Naive thymus-derived CD4-positive, alpha-beta T cell (primary cell): Measurements from ENCODE around the gene AP1B1. TPM values are rescaled to one million over a fixed set of nuclear protein-coding genes. Genes with fewer than 3 reads are reported as not detected.
"Not testable (repeated sequence)": the region's sequence is repeated elsewhere in the genome, so short reads cannot be mapped to it uniquely, and the experiment has no call there.

ENCODE experiments used
- ATAC-seq: fragments of 150-1000 bp; cut with Tn5 transposase; 2 replicates; pipeline ENCODE4 v1.10.0; 2021; ENCODE audit warnings: mild to moderate bottlenecking, moderate library complexity
- CTCF ChIA-PET: fragments of 350-600 bp; sonication (Branson Sonifier 250); formaldehyde crosslinking; loops from one replicate; lab custom pipeline; 2021; ENCODE audit warnings: antibody characterized with exemption; lab: Charles Lee
- POLR2A ChIA-PET: fragments of 350-600 bp; sonication (Branson Sonifier 250); formaldehyde crosslinking; loops from one replicate; lab custom pipeline; 2021; ENCODE audit warnings: antibody characterized with exemption, inconsistent platforms; lab: Charles Lee
- DNase-seq, 9 donors: peaks; one replicate each; pipeline versions ENCODE4 v3.0.0 to v3.0.0-alpha.2; 2020 to 2022; ENCODE audit warnings: mixed read lengths in 1 of 9
- H3K27ac ChIP-seq: one replicate; pipeline ENCODE4 v1.7.0; 2013; ENCODE audit warnings: mild to moderate bottlenecking, low read depth, low read length, moderate library complexity
- H3K27me3 ChIP-seq, 2 donors: one replicate each; pipeline ENCODE4 v1.7.0; 2013; ENCODE audit warnings: low read length in 2 of 2, mild to moderate bottlenecking in 2 of 2, moderate library complexity in 2 of 2; ENCODE audit not compliant: control insufficient read depth in 2 of 2, insufficient read depth in 2 of 2
- H3K36me3 ChIP-seq, 3 experiments: 1 replicate in 2 of 3; 2 replicates in 1 of 3; pipeline ENCODE4 v1.7.0; 2013; ENCODE audit warnings: low read length in 3 of 3, mild to moderate bottlenecking in 3 of 3, moderate library complexity in 1 of 3; ENCODE audit not compliant: insufficient read depth in 3 of 3, control insufficient read depth in 2 of 3
- H3K4me1 ChIP-seq, 2 donors: one replicate each; pipeline ENCODE4 v1.7.0; 2013; ENCODE audit warnings: low read length in 2 of 2, mild to moderate bottlenecking in 2 of 2, moderate library complexity in 1 of 2; ENCODE audit not compliant: control insufficient read depth in 2 of 2, insufficient read depth in 2 of 2
- H3K4me3 ChIP-seq: 2 replicates; pipeline ENCODE4 v1.7.0; 2013; ENCODE audit warnings: mild to moderate bottlenecking, low read length
- H3K9me3 ChIP-seq, 3 experiments: 1 replicate in 2 of 3; 2 replicates in 1 of 3; pipeline ENCODE4 v1.7.0; 2013; ENCODE audit warnings: low read length in 3 of 3; ENCODE audit not compliant: control insufficient read depth in 2 of 3
- H3K27ac Mint-ChIP-seq, 9 donors: one replicate each; pipeline ENCODE4 v1.8.0; 2020 to 2022; ENCODE audit warnings: mixed read lengths in 9 of 9, mild to moderate bottlenecking in 8 of 9, moderate library complexity in 5 of 9, inconsistent platforms in 2 of 9
- H3K27me3 Mint-ChIP-seq, 5 donors: one replicate each; pipeline ENCODE4 v1.8.0; 2021 to 2022; ENCODE audit warnings: mixed read lengths in 5 of 5, mild to moderate bottlenecking in 1 of 5
- H3K36me3 Mint-ChIP-seq, 5 donors: one replicate each; pipeline ENCODE4 v1.8.0; 2020 to 2022; ENCODE audit warnings: mixed read lengths in 5 of 5, mild to moderate bottlenecking in 3 of 5, inconsistent platforms in 1 of 5
- H3K4me1 Mint-ChIP-seq, 7 donors: one replicate each; pipeline ENCODE4 v1.8.0; 2020 to 2022; ENCODE audit warnings: mixed read lengths in 7 of 7, mild to moderate bottlenecking in 3 of 7, inconsistent platforms in 1 of 7
- H3K4me3 Mint-ChIP-seq, 10 donors: one replicate each; pipeline ENCODE4 v1.8.0; 2020 to 2022; ENCODE audit warnings: mild to moderate bottlenecking in 10 of 10, mixed read lengths in 10 of 10, moderate library complexity in 6 of 10, inconsistent platforms in 2 of 10
- H3K9me3 Mint-ChIP-seq, 11 donors: one replicate each; pipeline ENCODE4 v1.8.0; 2020 to 2022; ENCODE audit warnings: mixed read lengths in 11 of 11, mild to moderate bottlenecking in 4 of 11, inconsistent platforms in 1 of 11, moderate library complexity in 1 of 11
- intact Hi-C, 2 donors: fragments of 100-400 bp; cut with micrococcal nuclease; formaldehyde crosslinking; loops; one replicate each; pipeline ENCODE4 v1.15.1; 2023
- polyA plus RNA-seq, 2 donors: library from polyadenylated mRNA; unstranded; fragments of 300-500 nt; fragmentation: Illumina TruSeq; gene quantifications; one replicate each; pipeline ENCODE4 v1.2.3, GENCODE V29; 2021
- total RNA-seq, 6 experiments: library from RNA in 5 of 6; stranded (reverse) in 5 of 6; gene quantifications; 1 replicate in 5 of 6; 2 replicates in 1 of 6; pipeline ENCODE4 v1.2.3 and lab custom pipeline; 2021 to 2026

Gene AP1B1
- total and polyA plus RNA-seq, 7 experiments from 2014 or later: 15.0 to 77.7 (median 38.9) TPM

- DNase-seq (no peak), ATAC-seq (no peak)
- H3K27ac Mint-ChIP-seq: peak overlapping the region in 1 of 9 donors; percentile 36
- no peak overlapping the region for H3K27ac ChIP-seq
- H3K4me1 Mint-ChIP-seq: peaks cover 0 to 2% (median 0%) of the 10 kb centered on the region in 7 donors
- H3K4me1 ChIP-seq: no peaks in the 10 kb centered on the region
- H3K4me3 Mint-ChIP-seq: no peak overlapping the region
- intact Hi-C loops: no loop called here
- POLR2A ChIA-PET: no interaction called here
- no peaks in the 10 kb centered on the region for H3K9me3 ChIP-seq
- H3K4me3 ChIP-seq: no peak overlapping the region
- H3K27me3 ChIP-seq: no peaks in the 10 kb centered on the region
- CTCF ChIA-PET: no interaction called here
- no peaks in the 10 kb centered on the region for H3K27me3 Mint-ChIP-seq
- peaks cover 14 to 67% (median 20%) of the 10 kb centered on the region in 5 donors for H3K36me3 Mint-ChIP-seq
- H3K9me3 Mint-ChIP-seq: no peaks in the 10 kb centered on the region
- H3K36me3 ChIP-seq: peaks cover 15 to 89% (median 22%) of the 10 kb centered on the region in 3 experiments
These were observed 39.4 kb downstream of the AP1B1 start for GRCh38 chr22:29348956-29349355.

- DNase-seq (no peak), ATAC-seq (no peak)
- H3K4me1 Mint-ChIP-seq: peaks cover 0 to 2% (median 0%) of the 10 kb centered on the region in 7 donors
- H3K9me3 Mint-ChIP-seq: no peaks in the 10 kb centered on the region
- no peaks in the 10 kb centered on the region for H3K27me3 ChIP-seq
- peaks cover 8 to 87% (median 22%) of the 10 kb centered on the region in 3 experiments for H3K36me3 ChIP-seq
- H3K27ac Mint-ChIP-seq: peak overlapping the region in 1 of 9 donors; percentile 79
- H3K27me3 Mint-ChIP-seq: no peaks in the 10 kb centered on the region
- peaks cover 14 to 61% (median 21%) of the 10 kb centered on the region in 5 donors for H3K36me3 Mint-ChIP-seq
- H3K4me3 Mint-ChIP-seq: no peak overlapping the region
- intact Hi-C loops: no loop called here
- no peaks in the 10 kb centered on the region for H3K4me1 ChIP-seq
- H3K4me3 ChIP-seq: no peak overlapping the region
- H3K27ac ChIP-seq: no peak overlapping the region
- CTCF ChIA-PET: no interaction called here
- no peaks in the 10 kb centered on the region for H3K9me3 ChIP-seq
- POLR2A ChIA-PET: no interaction called here
These were observed 40.3 kb downstream of the AP1B1 start for GRCh38 chr22:29348041-29348440.

GRCh38 chr22:29346659-29347058 lies 41.7 kb downstream of the AP1B1 start:
- POLR2A ChIA-PET: no interaction called here

GRCh38 chr22:29345932-29346331 lies 42.4 kb downstream of the AP1B1 start:
- H3K4me1 Mint-ChIP-seq: peaks cover 0 to 2% (median 0%) of the 10 kb centered on the region in 7 donors
- H3K36me3 ChIP-seq: peaks cover 4 to 87% (median 16%) of the 10 kb centered on the region in 3 experiments
- peaks cover 20 to 56% (median 27%) of the 10 kb centered on the region in 5 donors for H3K36me3 Mint-ChIP-seq
- POLR2A ChIA-PET: no interaction called here
- no peaks in the 10 kb centered on the region for H3K4me1 ChIP-seq
- no peak overlapping the region for H3K27ac ChIP-seq
- intact Hi-C loops: no loop called here
- no peak overlapping the region for H3K27ac Mint-ChIP-seq
- H3K27me3 ChIP-seq: no peaks in the 10 kb centered on the region
- DNase-seq (no peak), ATAC-seq (no peak)
- H3K4me3 Mint-ChIP-seq: no peak overlapping the region
- CTCF ChIA-PET: no interaction called here
- no peaks in the 10 kb centered on the region for H3K9me3 Mint-ChIP-seq
- H3K4me3 ChIP-seq: no peak overlapping the region
- no peaks in the 10 kb centered on the region for H3K27me3 Mint-ChIP-seq
- H3K9me3 ChIP-seq: no peaks in the 10 kb centered on the region

More at GRCh38 chr22:29346659-29347058, 41.7 kb downstream of the AP1B1 start:
- Histone ChIP-seq H3K9me3 (no peaks in the 10 kb centered on the region), H3K27me3 (no peaks in the 10 kb centered on the region), H3K4me3 (no peak overlapping the region), H3K36me3 (peaks cover 4 to 87% (median 22%) of the 10 kb centered on the region in 3 experiments), H3K27ac (no peak overlapping the region), H3K4me1 (no peaks in the 10 kb centered on the region)
- Mint-ChIP-seq H3K9me3 (no peaks in the 10 kb centered on the region), H3K36me3 (peaks cover 20 to 63% (median 27%) of the 10 kb centered on the region in 5 donors), H3K4me3 (no peak overlapping the region), H3K27ac (peak overlapping the region in 1 of 9 donors; percentile 15), H3K4me1 (peaks cover 0 to 2% (median 0%) of the 10 kb centered on the region in 7 donors), H3K27me3 (no peaks in the 10 kb centered on the region)
- intact Hi-C loops: no loop called here
- CTCF ChIA-PET: no interaction called here
- no peak for ATAC-seq
- no peak for DNase-seq

GRCh38 chr22:29344889-29345288 lies 43.5 kb downstream of the AP1B1 start:
- H3K27ac Mint-ChIP-seq, intact Hi-C loops, H3K4me3 Mint-ChIP-seq, DNase-seq, H3K27me3 ChIP-seq, H3K27me3 Mint-ChIP-seq, H3K27ac ChIP-seq, H3K4me1 ChIP-seq, H3K9me3 ChIP-seq, ATAC-seq, H3K9me3 Mint-ChIP-seq, H3K4me1 Mint-ChIP-seq, H3K4me3 ChIP-seq: not testable (repeated sequence)
- ChIA-PET CTCF (interaction anchor here (0.7 kb wide), 1 partner anchor 249 kb away, joined by 4 read pairs; no protein-coding TSS in a partner anchor), POLR2A (interaction anchor here (0.7 kb wide), 1 partner anchor 1360 kb away, joined by 3 read pairs; no protein-coding TSS in a partner anchor)
- peaks cover 10 to 87% (median 13%) of the 10 kb centered on the region in 3 experiments for H3K36me3 ChIP-seq
- peaks cover 20 to 57% (median 22%) of the 10 kb centered on the region in 5 donors for H3K36me3 Mint-ChIP-seq

GRCh38 chr22:29344137-29344536 lies 44.2 kb downstream of the AP1B1 start:
- Mint-ChIP-seq H3K4me3 (no peak overlapping the region), H3K9me3 (no peaks in the 10 kb centered on the region), H3K27me3 (no peaks in the 10 kb centered on the region), H3K4me1 (peaks cover 0 to 2% (median 0%) of the 10 kb centered on the region in 7 donors), H3K36me3 (peaks cover 18 to 63% (median 24%) of the 10 kb centered on the region in 5 donors), H3K27ac (no peak overlapping the region)
- POLR2A ChIA-PET: no interaction called here
- intact Hi-C loops: no loop called here
- no peaks in the 10 kb centered on the region for H3K27me3 ChIP-seq
- H3K4me1 ChIP-seq: no peaks in the 10 kb centered on the region
- ATAC-seq (no peak), DNase-seq (no peak)
- no peak overlapping the region for H3K4me3 ChIP-seq
- H3K27ac ChIP-seq: no peak overlapping the region
- CTCF ChIA-PET: interaction anchor here (0.7 kb wide), 1 partner anchor 248 kb away, joined by 4 read pairs; no protein-coding TSS in a partner anchor
- no peaks in the 10 kb centered on the region for H3K9me3 ChIP-seq
- peaks cover 11 to 87% (median 13%) of the 10 kb centered on the region in 3 experiments for H3K36me3 ChIP-seq

GRCh38 chr22:29343313-29343805 lies 45.0 kb downstream of the AP1B1 start:
- ChIA-PET POLR2A (no interaction called here), CTCF (no interaction called here)
- peak overlapping the region in 1 of 9 donors; percentile 32 for H3K27ac Mint-ChIP-seq
- H3K36me3 ChIP-seq: peaks cover 10 to 87% (median 11%) of the 10 kb centered on the region in 3 experiments
- no peak overlapping the region for H3K4me3 ChIP-seq
- ATAC-seq (no peak), DNase-seq (no peak)
- H3K4me1 Mint-ChIP-seq: peaks cover 0 to 3% (median 0%) of the 10 kb centered on the region in 7 donors
- no peak overlapping the region for H3K27ac ChIP-seq
- H3K9me3 ChIP-seq: no peaks in the 10 kb centered on the region
- H3K4me3 Mint-ChIP-seq: no peak overlapping the region
- no peaks in the 10 kb centered on the region for H3K9me3 Mint-ChIP-seq
- no peaks in the 10 kb centered on the region for H3K27me3 ChIP-seq
- intact Hi-C loops: no loop called here
- H3K27me3 Mint-ChIP-seq: no peaks in the 10 kb centered on the region
- H3K4me1 ChIP-seq: no peaks in the 10 kb centered on the region
- H3K36me3 Mint-ChIP-seq: peaks cover 18 to 63% (median 22%) of the 10 kb centered on the region in 5 donors
